Fibroblast of the conjunctiva (primary cell): Measurements from ENCODE around the gene MTHFR.
A peak's percentile ranks its signal among the peaks of the same experiment; 100 is the strongest.

Experiments used
- DNase-seq: peaks from one replicate; pipeline ENCODE4 v3.0.0-alpha.2; 2010; ENCODE audit warnings: low read depth

Gene MTHFR

GRCh38 chr1:11753555-11754208, 52.1 kb downstream of the MTHFR start:
- DNase-seq = no peak

GRCh38 chr1:11752359-11753088, 53.2 kb downstream of the MTHFR start:
- no peak for DNase-seq

GRCh38 chr1:11751087-11751486, 54.7 kb downstream of the MTHFR start:
- no peak for DNase-seq

GRCh38 chr1:11749996-11750395, 55.8 kb downstream of the MTHFR start:
- no peak for DNase-seq

- no peak for DNase-seq
Measured at GRCh38 chr1:11749203-11749689, 56.5 kb downstream of the MTHFR start.

- no peak for DNase-seq
Measured at GRCh38 chr1:11748294-11749202, 57.2 kb downstream of the MTHFR start.

- DNase-seq = no peak
Measured at GRCh38 chr1:11746795-11747487, 58.8 kb downstream of the MTHFR start.

- DNase-seq = no peak
Measured at GRCh38 chr1:11746092-11746491, 59.7 kb downstream of the MTHFR start.

- DNase-seq = no peak
Measured at GRCh38 chr1:11744287-11744686, 61.5 kb downstream of the MTHFR start.

- DNase-seq = no peak
Measured at GRCh38 chr1:11741919-11742558, 63.7 kb downstream of the MTHFR start.

GRCh38 chr1:11741482-11741881, 64.3 kb downstream of the MTHFR start:
- DNase-seq = no peak

GRCh38 chr1:11740258-11741192, 65.2 kb downstream of the MTHFR start:
- DNase-seq = no peak

- DNase-seq = no peak
Measured at GRCh38 chr1:11738783-11739182, 67.0 kb downstream of the MTHFR start.

GRCh38 chr1:11738096-11738495, 67.7 kb downstream of the MTHFR start:
- DNase-seq = no peak

GRCh38 chr1:11736746-11737639, 68.8 kb downstream of the MTHFR start:
- DNase-seq = peak; percentile 26

- peak; percentile 92 for DNase-seq
Measured at GRCh38 chr1:11735854-11736745, 69.7 kb downstream of the MTHFR start, which contains the start of gene AGTRAP. AGTRAP (plus strand) TSS chr1:11736136; CDS start chr1:11736209, 73 bp downstream.
